OCI-LY1 (cell line): ENCODE measurements around the gene BCAR3.
"Not testable (repeated sequence)": the region's sequence is repeated elsewhere in the genome, so short reads cannot be mapped to it uniquely, and the experiment has no call there.

ENCODE experiments used
- H2AFZ ChIP-seq: fragments of 200-600 bp; sonication (generic), shearing (Covaris generic); 2 replicates; pipeline ENCODE4 v1.6.0; 2014; ENCODE audit warnings: antibody characterized with exemption, mild to moderate bottlenecking, low read length
- H3F3A ChIP-seq: fragments of 200-600 bp; sonication (generic), shearing (Covaris generic); 2 replicates; pipeline ENCODE4 v1.6.0; 2014; ENCODE audit warnings: mild to moderate bottlenecking, antibody characterized with exemption, low read length, moderate library complexity; ENCODE audit not compliant: insufficient read depth
- H3K27ac ChIP-seq: fragments of 200-600 bp; sonication (generic); 2 replicates; pipeline ENCODE4 v1.5.1; 2014; ENCODE audit warnings: low read length, mixed run types, mild to moderate bottlenecking, low read depth; ENCODE audit not compliant: poor library complexity, severe bottlenecking
- H3K27me3 ChIP-seq: fragments of 200-600 bp; sonication (generic); 2 replicates; pipeline ENCODE4 v1.6.0; 2014; ENCODE audit warnings: antibody characterized with exemption, mild to moderate bottlenecking, low read length, moderate library complexity; ENCODE audit not compliant: insufficient read depth
- H3K36me3 ChIP-seq: fragments of 200-600 bp; sonication (generic); 2 replicates; pipeline ENCODE4 v1.6.1; 2014; ENCODE audit warnings: mild to moderate bottlenecking, antibody characterized with exemption, low read length, moderate library complexity, mixed read lengths; ENCODE audit not compliant: insufficient read depth
- H3K4me1 ChIP-seq: fragments of 200-600 bp; sonication (generic); 2 replicates; pipeline ENCODE4 v1.5.1; 2014; ENCODE audit warnings: mild to moderate bottlenecking, low read length, moderate library complexity; ENCODE audit not compliant: insufficient read depth, severe bottlenecking
- H3K4me2 ChIP-seq: fragments of 200-600 bp; sonication (generic), shearing (Covaris generic); 2 replicates; pipeline ENCODE4 v1.6.1; 2014; ENCODE audit warnings: low read length
- H3K4me3 ChIP-seq: fragments of 200-600 bp; sonication (generic); 2 replicates; pipeline ENCODE4 v1.5.1; 2014; ENCODE audit warnings: low read length, low read depth, mild to moderate bottlenecking, mixed read lengths; ENCODE audit not compliant: poor library complexity, severe bottlenecking
- H3K79me2 ChIP-seq: fragments of 200-600 bp; shearing (Covaris generic); 2 replicates; pipeline ENCODE4 v1.6.1; 2016; ENCODE audit warnings: mixed run types, low read length, mixed read lengths; ENCODE audit not compliant: insufficient read depth
- H3K9ac ChIP-seq: fragments of 200-600 bp; sonication (generic), shearing (Covaris generic); 2 replicates; pipeline ENCODE4 v1.6.1; 2014; ENCODE audit warnings: mild to moderate bottlenecking, low read length, mixed read lengths
- H3K9me2 ChIP-seq: fragments of 200-600 bp; sonication (generic), shearing (Covaris generic); 2 replicates; pipeline ENCODE4 v1.6.1; 2014; ENCODE audit warnings: low read depth, mild to moderate bottlenecking, low read length, mixed read lengths
- H3K9me3 ChIP-seq: fragments of 200-600 bp; shearing (Covaris generic); 2 replicates; pipeline ENCODE4 v1.6.1; 2014; ENCODE audit warnings: low read length, mixed read lengths
- H4K20me1 ChIP-seq: fragments of 200-600 bp; sonication (generic), shearing (Covaris generic); 2 replicates; pipeline ENCODE4 v1.6.0; 2016; ENCODE audit warnings: mild to moderate bottlenecking, low read length; ENCODE audit not compliant: insufficient read depth
- CTCF ChIP-seq: fragments of 200-600 bp; sonication (generic), shearing (Covaris generic); IDR thresholded peaks from 2 replicates; pipeline ENCODE4 v1.5.1; 2017; ENCODE audit warnings: mild to moderate bottlenecking, antibody characterized with exemption, low read length, moderate library complexity, mixed read lengths
- EZH2 ChIP-seq: fragments of 200-600 bp; sonication (generic), shearing (Covaris generic); IDR thresholded peaks from 2 replicates; pipeline ENCODE4 v1.8.0; 2017; ENCODE audit warnings: borderline replicate concordance, mixed run types, mild to moderate bottlenecking, antibody characterized with exemption, low read length, moderate library complexity, mixed read lengths

BCAR3 gene

GRCh38 chr1:93556291-93556690 lies 125.3 kb downstream of the BCAR3 start:
- no peak overlapping the region for H3K9ac ChIP-seq
- no peak overlapping the region for H3K4me2 ChIP-seq
- no peak overlapping the region for H2AFZ ChIP-seq
- H3K9me3 ChIP-seq, result no peaks in the 10 kb centered on the region
- H3F3A ChIP-seq, result no peaks in the 10 kb centered on the region
- H3K36me3 ChIP-seq, result no peaks in the 10 kb centered on the region
- TF ChIP-seq EZH2, result no peak
- TF ChIP-seq CTCF, result no peak
- no peaks in the 10 kb centered on the region for H3K9me2 ChIP-seq
- H4K20me1 ChIP-seq, result no peaks in the 10 kb centered on the region
- H3K4me3 ChIP-seq, result no peak overlapping the region
- no peaks in the 10 kb centered on the region for H3K4me1 ChIP-seq
- H3K27ac ChIP-seq, result no peak overlapping the region
- no peaks in the 10 kb centered on the region for H3K79me2 ChIP-seq
- H3K27me3 ChIP-seq, result no peaks in the 10 kb centered on the region

DNA sequence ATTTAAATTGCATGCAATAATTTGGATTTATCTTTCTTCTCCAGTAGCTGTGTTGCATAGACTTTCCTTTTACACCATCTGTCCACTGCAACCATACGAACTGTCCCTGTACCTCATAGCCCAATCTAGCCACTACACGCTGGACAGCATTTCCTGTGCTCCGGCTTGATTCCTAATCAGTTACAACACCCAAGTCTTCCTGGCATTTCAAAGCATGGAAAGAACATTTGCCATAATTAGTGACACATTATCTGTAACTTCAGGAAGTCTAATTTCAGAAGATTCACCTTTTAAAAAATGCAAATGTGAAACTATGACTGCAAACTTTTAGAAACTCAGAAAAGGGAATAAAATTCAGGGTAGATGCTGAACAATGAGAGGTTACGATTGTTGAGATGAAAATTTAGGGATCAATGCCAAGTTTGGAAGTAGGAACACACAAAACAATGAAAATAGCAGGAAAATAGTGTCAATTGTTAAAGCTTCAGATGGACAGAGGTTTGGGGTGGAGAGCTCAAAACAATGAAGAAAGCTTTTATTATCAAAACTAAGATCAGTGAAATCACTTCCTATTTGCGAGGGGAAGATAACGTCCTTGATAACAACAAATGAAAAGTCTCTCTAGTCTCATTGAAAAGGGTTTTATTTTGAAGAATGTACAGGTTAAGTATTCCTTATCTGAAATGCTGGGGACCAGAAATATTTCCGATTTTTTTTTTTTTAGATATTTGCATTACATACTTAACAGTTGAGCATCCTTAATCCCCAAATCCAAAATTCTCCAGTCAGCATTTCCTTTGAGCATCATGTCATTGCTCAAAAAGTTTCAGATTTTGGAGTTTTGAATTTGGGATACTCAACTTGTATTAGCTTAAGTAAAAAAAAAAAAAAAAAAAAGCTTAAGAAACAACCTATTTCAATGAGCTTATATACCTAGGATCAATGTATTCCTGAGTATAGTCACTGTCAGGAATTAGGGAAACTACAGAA lies 126.5 kb downstream of the BCAR3 start:
- Histone ChIP-seq H3K9ac (no peak overlapping the region), H3K4me1 (no peaks in the 10 kb centered on the region), H3K27me3 (no peaks in the 10 kb centered on the region), H4K20me1 (no peaks in the 10 kb centered on the region), H3F3A (no peaks in the 10 kb centered on the region), H3K79me2 (no peaks in the 10 kb centered on the region), H3K9me2 (no peaks in the 10 kb centered on the region), H3K9me3 (no peaks in the 10 kb centered on the region), H3K27ac (no peak overlapping the region), H3K4me3 (no peak overlapping the region), H2AFZ (no peak overlapping the region), H3K4me2 (no peak overlapping the region), H3K36me3 (no peaks in the 10 kb centered on the region)
- TF ChIP-seq EZH2, result no peak
- no peak for TF ChIP-seq CTCF

DNA sequence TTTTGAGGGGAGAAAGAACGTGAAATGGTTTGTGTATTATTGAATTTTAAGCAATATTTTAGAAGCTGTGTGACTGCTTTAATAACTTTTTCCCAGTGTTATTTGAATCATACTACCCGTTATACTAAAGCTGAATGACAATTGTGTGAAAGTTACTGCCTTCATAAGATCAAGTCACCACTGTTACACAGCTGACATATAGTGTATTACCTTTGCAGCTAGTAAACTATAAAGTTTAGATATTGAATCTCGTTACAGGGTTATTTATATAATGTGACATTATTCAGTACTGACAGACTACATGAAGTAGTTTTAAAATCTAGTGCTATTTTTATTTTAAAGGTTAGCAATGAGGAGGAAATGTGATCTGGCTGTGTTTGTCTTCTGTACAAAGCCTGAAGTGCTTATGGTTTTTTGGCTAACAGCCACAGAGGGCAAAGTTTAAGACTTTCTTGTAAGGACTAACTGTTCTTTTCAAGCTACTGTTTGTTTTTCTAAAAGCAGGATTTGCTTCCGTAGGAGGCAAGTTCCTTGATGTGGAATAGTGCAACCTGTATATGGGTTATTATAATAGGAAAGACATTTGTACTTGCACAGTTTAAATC lies 127.6 kb downstream of the BCAR3 start:
- not testable (repeated sequence) for H3K9me3 ChIP-seq, H3K27me3 ChIP-seq, H3K9ac ChIP-seq, H3K4me3 ChIP-seq, H3K27ac ChIP-seq, H3K9me2 ChIP-seq, H3K4me2 ChIP-seq, H3K36me3 ChIP-seq, H3K4me1 ChIP-seq, H2AFZ ChIP-seq, H3K79me2 ChIP-seq, H3F3A ChIP-seq, H4K20me1 ChIP-seq
